ENCODE results near the gene EDDM13.

- no peak for TF ChIP-seq GATA3 (IDR thresholded peaks at IDR 0.05; ENCODE audit: low read depth, low read length)
- TF ChIP-seq GATA2 (IDR thresholded peaks at IDR 0.05; ENCODE audit: low read depth, low read length) = no peak
Observed at GRCh38 chr19:56312342-56312741, 39.8 kb downstream of the EDDM13 start.
